AG10803 (cell line): ENCODE measurements around the gene NAB2.
"Not testable (repeated sequence)": the region's sequence is repeated elsewhere in the genome, so short reads cannot be mapped to it uniquely, and the experiment has no call there.

Source experiments
- DNase-seq: peaks from one replicate; pipeline ENCODE4 v3.0.0; 2010; ENCODE audit warnings: low read depth
- H3K4me3 ChIP-seq: 2 replicates; pipeline ENCODE4 v1.5.1; 2011; ENCODE audit warnings: mild to moderate bottlenecking, low read length, control low read depth
- CTCF ChIP-seq: conservative IDR thresholded peaks from 2 replicates; pipeline ENCODE4 v1.5.1; 2011; ENCODE audit warnings: mild to moderate bottlenecking, low read length, control low read depth, inconsistent platforms

Gene NAB2

GRCh38 chr12:57119294-57120085 is 30.6 kb downstream of the NAB2 start:
- H3K4me3 ChIP-seq: no peak overlapping the region
- no peak for TF ChIP-seq CTCF
- no peak for DNase-seq

GRCh38 chr12:57120718-57121117 is 31.8 kb downstream of the NAB2 start:
- H3K4me3 ChIP-seq, DNase-seq: not testable (repeated sequence)

- H3K4me3 ChIP-seq: no peak overlapping the region
- TF ChIP-seq CTCF: no peak
- no peak for DNase-seq
Observed at GRCh38 chr12:57123813-57124212, 34.9 kb downstream of the NAB2 start.

GRCh38 chr12:57124261-57124877 is 35.5 kb downstream of the NAB2 start:
- TF ChIP-seq CTCF: peak; percentile 98
- H3K4me3 ChIP-seq: no peak overlapping the region
- DNase-seq: peak; percentile 72

GRCh38 chr12:57126061-57126460 is 37.1 kb downstream of the NAB2 start:
- DNase-seq: no peak
- H3K4me3 ChIP-seq: no peak overlapping the region
- no peak for TF ChIP-seq CTCF

- no peak for TF ChIP-seq CTCF
- DNase-seq: no peak
- H3K4me3 ChIP-seq: peak overlapping the region; percentile 1; the same call in 1 of the 2 replicates
Observed at GRCh38 chr12:57126561-57126960, 37.6 kb downstream of the NAB2 start.

- peak; percentile 40 for TF ChIP-seq CTCF
- peak overlapping the region; percentile 93 for H3K4me3 ChIP-seq
- no peak for DNase-seq
Observed at GRCh38 chr12:57127101-57127725, 38.3 kb downstream of the NAB2 start.
